HepG2 (cell line): ENCODE results near the gene ZFPM1. TPM values are rescaled to one million over a fixed set of nuclear protein-coding genes. Genes with fewer than 3 reads are reported as not detected.

ENCODE experiments used
- ADNP ChIP-seq: sonication (generic); formaldehyde crosslinking; IDR thresholded peaks from 2 replicates; pipeline ENCODE4 v1.4.0; 2020; ENCODE audit warnings: missing genetic modification reagents
- BRCA1 ChIP-seq: sonication (generic); formaldehyde crosslinking; IDR thresholded peaks from 2 replicates; pipeline ENCODE4 v1.4.0; 2020; ENCODE audit warnings: missing genetic modification reagents
- DR1 ChIP-seq: sonication (generic); formaldehyde crosslinking; IDR thresholded peaks from 2 replicates; pipeline ENCODE4 v1.8.0; 2021; ENCODE audit warnings: mild to moderate bottlenecking, missing genetic modification reagents, inconsistent platforms
- KAT7 ChIP-seq: IDR thresholded peaks from 2 replicates; pipeline ENCODE4 v1.6.1; 2018; ENCODE audit warnings: borderline replicate concordance, missing compliant biosample characterization
- KAT8 ChIP-seq: IDR thresholded peaks from 2 replicates; pipeline ENCODE4 v1.6.1; 2016; ENCODE audit warnings: missing genetic modification reagents, missing compliant biosample characterization
- MAFG ChIP-seq: sonication (generic); formaldehyde crosslinking; IDR thresholded peaks from 2 replicates; pipeline ENCODE4 v1.5.1; 2020; ENCODE audit warnings: mild to moderate bottlenecking, missing genetic modification reagents
- MED13 ChIP-seq: sonication (generic); formaldehyde crosslinking; IDR thresholded peaks from 2 replicates; pipeline ENCODE4 v1.5.0; 2020; ENCODE audit warnings: missing genetic modification reagents
- MIER3 ChIP-seq: IDR thresholded peaks from 2 replicates; pipeline ENCODE4 v1.6.1; 2016; ENCODE audit warnings: missing compliant biosample characterization, borderline replicate concordance
- POGZ ChIP-seq: sonication (generic); formaldehyde crosslinking; IDR thresholded peaks from 2 replicates; pipeline ENCODE4 v1.4.0; 2020; ENCODE audit warnings: mild to moderate bottlenecking, missing genetic modification reagents
- SIN3A ChIP-seq: IDR thresholded peaks from 2 replicates; pipeline ENCODE4 v1.6.1; 2011; ENCODE audit warnings: low read depth, mild to moderate bottlenecking, control low read depth, low read length, borderline replicate concordance
- SKI ChIP-seq: fragments of 450-650 bp; IDR thresholded peaks from one replicate; pipeline ENCODE4 v1.6.1; 2018; ENCODE audit warnings: mild to moderate bottlenecking; ENCODE audit not compliant: partially characterized antibody
- SP1 ChIP-seq, 2 experiments: fragments of 450-650 bp in 1 of 2; sonication (generic) in 1 of 2; formaldehyde crosslinking in 1 of 2; IDR thresholded peaks; 2 replicates each; pipeline versions ENCODE4 v1.4.0 to v1.6.1; 2016 to 2020; ENCODE audit warnings: missing genetic modification reagents in 1 of 2
- SPEN ChIP-seq: sonication (generic); formaldehyde crosslinking; IDR thresholded peaks from 2 replicates; pipeline ENCODE4 v1.5.1; 2020; ENCODE audit warnings: low read depth, mild to moderate bottlenecking, missing genetic modification reagents
- TBX2 ChIP-seq: sonication (generic); formaldehyde crosslinking; IDR thresholded peaks from 2 replicates; pipeline ENCODE4 v1.5.0; 2020; ENCODE audit warnings: missing genetic modification reagents, mild to moderate bottlenecking, borderline replicate concordance
- TEAD2 ChIP-seq: sonication (generic); formaldehyde crosslinking; IDR thresholded peaks from 2 replicates; pipeline ENCODE4 v1.9.0; 2021; ENCODE audit warnings: missing genetic modification reagents
- ZFP90 ChIP-seq: sonication (generic); formaldehyde crosslinking; IDR thresholded peaks from 2 replicates; pipeline ENCODE4 v1.8.0; 2022; ENCODE audit warnings: missing genetic modification reagents, mild to moderate bottlenecking, inconsistent platforms, borderline replicate concordance
- ZNF205 ChIP-seq: IDR thresholded peaks from 2 replicates; pipeline ENCODE4 v1.6.1; 2018; ENCODE audit warnings: missing biosample characterization, missing genetic modification reagents
- ZNF296 ChIP-seq: sonication (generic); formaldehyde crosslinking; conservative IDR thresholded peaks from 2 replicates; pipeline ENCODE4 v1.5.0; 2020; ENCODE audit warnings: mild to moderate bottlenecking, missing genetic modification reagents
- ZNF558 ChIP-seq: sonication (generic); formaldehyde crosslinking; IDR thresholded peaks from 2 replicates; pipeline ENCODE4 v1.9.0; 2022; ENCODE audit warnings: mild to moderate bottlenecking, missing genetic modification reagents, borderline replicate concordance
- ZNF570 ChIP-seq: sonication (generic); formaldehyde crosslinking; IDR thresholded peaks from 2 replicates; pipeline ENCODE4 v1.4.0; 2020; ENCODE audit warnings: mild to moderate bottlenecking, missing genetic modification reagents, borderline replicate concordance
- ZSCAN31 ChIP-seq: sonication (generic); formaldehyde crosslinking; IDR thresholded peaks from 2 replicates; pipeline ENCODE4 v1.5.0; 2020; ENCODE audit warnings: low read depth, mild to moderate bottlenecking, missing genetic modification reagents
- polyA plus RNA-seq, 8 experiments: library from polyadenylated mRNA; depleted of rRNA in 3 of 8; stranded (reverse) in 7 of 8; unstranded in 1 of 8; fragments of >200 nt; fragmentation: Illumina TruSeq in 4 of 8; extraction: Trizol in 4 of 8; gene quantifications; 2 replicates each; pipeline versions ENCODE4 v1.2.1 to v1.2.3, GENCODE V29; 2011 to 2016; ENCODE audit warnings: low read depth in 4 of 8, missing spikeins in 1 of 8, mixed read lengths in 1 of 8; ENCODE audit not compliant: insufficient read depth in 1 of 8
- total RNA-seq, 5 experiments: library from RNA; depleted of rRNA; stranded (reverse); fragments of >200 nt; fragmentation: Illumina TruSeq; extraction: Trizol; gene quantifications; 2 replicates each; pipeline ENCODE4 v1.2.3, GENCODE V29; 2016; ENCODE audit warnings: low read depth in 1 of 5
- TF ChIP-seq, protein P1 (sequence below): sonication (generic); formaldehyde crosslinking; IDR thresholded peaks from 2 replicates; pipeline ENCODE4 v1.5.1; 2020; ENCODE audit warnings: mild to moderate bottlenecking, moderate library complexity, missing genetic modification reagents
- TF ChIP-seq, protein P2 (sequence below): fragments of 450-650 bp; IDR thresholded peaks from 2 replicates; pipeline ENCODE4 v1.6.1; 2016
- TF ChIP-seq, protein P3 (sequence below): sonication (generic); formaldehyde crosslinking; IDR thresholded peaks from 2 replicates; pipeline ENCODE4 v1.8.1; 2023; ENCODE audit warnings: mild to moderate bottlenecking, missing genetic modification reagents

The ZFPM1 gene
- total and polyA plus RNA-seq, 2 of the 13 experiments (the other 11 are each of a cell fraction or from before 2014, with no cell fraction given): 1.3 to 3.8 TPM

DNA sequence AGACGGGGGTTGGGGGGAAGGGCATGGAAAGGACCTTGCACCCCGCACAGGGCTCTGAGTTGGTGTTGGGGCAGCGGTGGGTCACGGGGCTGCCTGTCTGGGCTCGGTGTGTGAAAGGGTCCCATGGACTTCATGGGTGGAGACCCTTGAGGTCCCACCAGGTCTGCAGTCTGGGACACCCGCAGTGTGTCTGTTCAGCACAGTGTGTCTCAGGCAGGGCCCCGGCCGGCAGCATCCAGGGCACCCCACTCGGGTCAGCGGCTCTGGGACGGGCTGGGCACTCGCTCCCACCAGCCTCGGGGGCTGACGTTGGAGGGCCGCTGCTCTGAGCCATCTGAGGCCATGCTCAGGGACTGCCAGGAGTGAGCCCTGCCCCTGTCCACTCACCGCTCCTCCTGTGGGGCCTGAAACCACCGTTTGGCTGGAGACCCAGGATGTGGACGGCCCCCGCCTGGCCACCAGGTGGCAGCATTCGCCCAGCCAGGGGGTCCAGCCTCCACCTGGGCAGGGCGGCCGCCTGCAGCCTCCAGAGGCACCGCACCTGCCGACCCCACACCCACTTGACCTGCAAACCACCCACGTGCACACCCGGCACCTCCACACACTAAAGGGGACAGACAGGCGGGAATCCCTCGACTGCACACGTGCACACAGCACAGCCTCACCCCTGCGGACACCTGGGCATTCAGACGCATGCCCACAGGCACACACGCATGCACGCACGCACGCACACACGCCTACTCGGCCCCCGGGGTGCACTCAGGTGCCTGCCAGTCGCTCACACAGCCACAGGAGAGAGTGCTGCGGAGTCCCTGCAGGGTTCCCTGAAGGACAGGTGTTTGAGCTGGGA lies 10.1 kb upstream of the ZFPM1 start (continued):
- TF ChIP-seq, protein P1, sequence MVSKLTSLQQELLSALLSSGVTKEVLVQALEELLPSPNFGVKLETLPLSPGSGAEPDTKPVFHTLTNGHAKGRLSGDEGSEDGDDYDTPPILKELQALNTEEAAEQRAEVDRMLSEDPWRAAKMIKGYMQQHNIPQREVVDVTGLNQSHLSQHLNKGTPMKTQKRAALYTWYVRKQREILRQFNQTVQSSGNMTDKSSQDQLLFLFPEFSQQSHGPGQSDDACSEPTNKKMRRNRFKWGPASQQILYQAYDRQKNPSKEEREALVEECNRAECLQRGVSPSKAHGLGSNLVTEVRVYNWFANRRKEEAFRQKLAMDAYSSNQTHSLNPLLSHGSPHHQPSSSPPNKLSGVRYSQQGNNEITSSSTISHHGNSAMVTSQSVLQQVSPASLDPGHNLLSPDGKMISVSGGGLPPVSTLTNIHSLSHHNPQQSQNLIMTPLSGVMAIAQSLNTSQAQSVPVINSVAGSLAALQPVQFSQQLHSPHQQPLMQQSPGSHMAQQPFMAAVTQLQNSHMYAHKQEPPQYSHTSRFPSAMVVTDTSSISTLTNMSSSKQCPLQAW (CRISPR knock-in tag): peak; percentile 73; the same call in 1 of the 2 replicates
- TF ChIP-seq ZSCAN31: peak; percentile 71; the same call in 1 of the 2 replicates
- peak; percentile 61 for TF ChIP-seq KAT8
- TF ChIP-seq POGZ (CRISPR knock-in tag): peak; percentile 44; the same call in 1 of the 2 replicates
- TF ChIP-seq, protein P2, sequence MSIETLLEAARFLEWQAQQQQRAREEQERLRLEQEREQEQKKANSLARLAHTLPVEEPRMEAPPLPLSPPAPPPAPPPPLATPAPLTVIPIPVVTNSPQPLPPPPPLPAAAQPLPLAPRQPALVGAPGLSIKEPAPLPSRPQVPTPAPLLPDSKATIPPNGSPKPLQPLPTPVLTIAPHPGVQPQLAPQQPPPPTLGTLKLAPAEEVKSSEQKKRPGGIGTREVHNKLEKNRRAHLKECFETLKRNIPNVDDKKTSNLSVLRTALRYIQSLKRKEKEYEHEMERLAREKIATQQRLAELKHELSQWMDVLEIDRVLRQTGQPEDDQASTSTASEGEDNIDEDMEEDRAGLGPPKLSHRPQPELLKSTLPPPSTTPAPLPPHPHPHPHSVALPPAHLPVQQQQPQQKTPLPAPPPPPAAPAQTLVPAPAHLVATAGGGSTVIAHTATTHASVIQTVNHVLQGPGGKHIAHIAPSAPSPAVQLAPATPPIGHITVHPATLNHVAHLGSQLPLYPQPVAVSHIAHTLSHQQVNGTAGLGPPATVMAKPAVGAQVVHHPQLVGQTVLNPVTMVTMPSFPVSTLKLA: peak; percentile 78
- TF ChIP-seq SIN3A: no peak; the same call in 1 of the 2 replicates
- TF ChIP-seq KAT7 (CRISPR knock-in tag): 0 out of 2 replicates have a peak, but pooled peaks have one; percentile 69
- TF ChIP-seq MIER3 (CRISPR knock-in tag): peak; percentile 71; the same call in 1 of the 2 replicates
- TF ChIP-seq ZNF570: no peak
- TF ChIP-seq SPEN (CRISPR knock-in tag): peak; percentile 50; the same call in 1 of the 2 replicates
- TF ChIP-seq SP1 (IDR thresholded peaks at IDR 0.05): no peak
- peak; percentile 27; the same call in 1 of the 2 replicates for TF ChIP-seq SP1 (CRISPR knock-in tag; IDR thresholded peaks at IDR 0.05)
- TF ChIP-seq SKI: peak; percentile 33
- TF ChIP-seq ADNP (CRISPR knock-in tag): no peak
- TF ChIP-seq DR1: peak; percentile 56; the same call in 1 of the 2 replicates
- TF ChIP-seq TEAD2: 0 out of 2 replicates have a peak, but pooled peaks have one; percentile 67
- peak; percentile 70; the same call in 1 of the 2 replicates for TF ChIP-seq TBX2 (CRISPR knock-in tag)
- peak; percentile 52; the same call in 1 of the 2 replicates for TF ChIP-seq ZNF205 (CRISPR knock-in tag)
- TF ChIP-seq ZNF558 (CRISPR knock-in tag): peak; percentile 43; the same call in 1 of the 2 replicates
- peak; percentile 54; the same call in 1 of the 2 replicates for TF ChIP-seq ZNF296 (CRISPR knock-in tag)
- TF ChIP-seq, protein P3, sequence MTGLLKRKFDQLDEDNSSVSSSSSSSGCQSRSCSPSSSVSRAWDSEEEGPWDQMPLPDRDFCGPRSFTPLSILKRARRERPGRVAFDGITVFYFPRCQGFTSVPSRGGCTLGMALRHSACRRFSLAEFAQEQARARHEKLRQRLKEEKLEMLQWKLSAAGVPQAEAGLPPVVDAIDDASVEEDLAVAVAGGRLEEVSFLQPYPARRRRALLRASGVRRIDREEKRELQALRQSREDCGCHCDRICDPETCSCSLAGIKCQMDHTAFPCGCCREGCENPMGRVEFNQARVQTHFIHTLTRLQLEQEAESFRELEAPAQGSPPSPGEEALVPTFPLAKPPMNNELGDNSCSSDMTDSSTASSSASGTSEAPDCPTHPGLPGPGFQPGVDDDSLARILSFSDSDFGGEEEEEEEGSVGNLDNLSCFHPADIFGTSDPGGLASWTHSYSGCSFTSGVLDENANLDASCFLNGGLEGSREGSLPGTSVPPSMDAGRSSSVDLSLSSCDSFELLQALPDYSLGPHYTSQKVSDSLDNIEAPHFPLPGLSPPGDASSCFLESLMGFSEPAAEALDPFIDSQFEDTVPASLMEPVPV: peak; percentile 86; the same call in 1 of the 2 replicates
- TF ChIP-seq ZFP90: peak; percentile 89
- TF ChIP-seq MED13 (CRISPR knock-in tag): no peak
- no peak for TF ChIP-seq MAFG (CRISPR knock-in tag)
- TF ChIP-seq BRCA1 (CRISPR knock-in tag): peak; percentile 74; the same call in 1 of the 2 replicates
